AG08395 (cell line): Measurements from ENCODE around the gene INHBE.
"Not testable (repeated sequence)": the region's sequence is repeated elsewhere in the genome, so short reads cannot be mapped to it uniquely, and the experiment has no call there.

Experiments used
- DNase-seq: peaks from one replicate; pipeline ENCODE4 v3.0.0; 2012; ENCODE audit warnings: mixed read lengths, low spot score

Gene INHBE

DNA sequence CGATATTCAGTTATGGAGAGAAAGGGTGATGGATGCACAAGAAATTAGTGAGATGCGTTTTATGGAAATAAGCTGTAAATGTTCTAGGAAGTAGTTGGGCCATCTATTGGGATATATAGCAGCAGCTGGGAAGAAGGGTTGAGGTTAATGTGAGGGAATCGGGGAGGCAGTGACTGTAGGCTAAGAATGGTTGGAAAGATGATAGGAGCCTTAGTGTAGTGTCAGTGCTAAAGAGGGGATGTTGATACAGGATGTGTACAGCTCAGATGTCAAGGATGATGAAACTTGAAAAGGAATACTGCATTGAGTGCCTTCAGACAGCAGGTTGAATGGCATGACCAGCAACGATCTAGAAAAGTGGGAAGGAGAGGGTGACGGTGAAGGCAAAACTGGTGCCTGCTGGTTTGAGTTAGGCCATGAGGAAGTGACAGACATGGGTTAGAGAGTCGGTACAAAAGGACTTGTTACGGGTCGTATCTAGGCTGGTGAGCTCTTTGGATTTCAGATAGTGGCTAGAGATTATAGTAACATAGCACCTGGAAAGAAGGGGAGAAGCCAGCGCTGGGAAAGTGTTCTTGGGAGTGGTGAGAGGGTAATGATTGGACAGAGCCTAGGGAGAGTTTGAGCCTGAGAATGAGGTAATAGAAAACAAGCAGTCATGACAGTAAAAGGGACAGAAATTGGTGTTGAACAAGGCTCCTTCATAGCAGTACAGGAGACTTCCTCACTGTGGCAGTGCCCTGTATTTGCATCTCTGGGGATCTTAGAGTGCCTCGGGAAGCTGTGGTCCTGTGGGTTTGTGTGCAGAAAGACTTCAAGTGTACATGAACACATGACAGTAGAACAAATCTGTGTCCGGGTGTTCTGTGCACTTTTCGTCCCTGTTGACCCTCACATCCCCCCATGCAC, 42.4 kb downstream of the INHBE start:
- no peak for DNase-seq

DNA sequence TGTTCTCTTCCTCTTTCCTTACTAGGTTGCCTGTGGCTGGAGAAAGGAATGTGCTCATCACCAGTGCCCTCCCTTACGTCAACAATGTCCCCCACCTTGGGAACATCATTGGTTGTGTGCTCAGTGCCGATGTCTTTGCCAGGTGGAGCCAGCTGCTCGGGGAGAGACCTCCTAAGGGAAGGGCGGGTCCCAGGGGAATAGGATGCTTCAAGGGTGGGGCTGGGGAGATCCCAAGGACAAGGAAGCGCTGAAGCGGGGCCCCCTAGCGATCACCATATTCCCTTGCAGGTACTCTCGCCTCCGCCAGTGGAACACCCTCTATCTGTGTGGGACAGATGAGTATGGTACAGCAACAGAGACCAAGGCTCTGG, 43.0 kb downstream of the INHBE start:
- no peak for DNase-seq

DNA sequence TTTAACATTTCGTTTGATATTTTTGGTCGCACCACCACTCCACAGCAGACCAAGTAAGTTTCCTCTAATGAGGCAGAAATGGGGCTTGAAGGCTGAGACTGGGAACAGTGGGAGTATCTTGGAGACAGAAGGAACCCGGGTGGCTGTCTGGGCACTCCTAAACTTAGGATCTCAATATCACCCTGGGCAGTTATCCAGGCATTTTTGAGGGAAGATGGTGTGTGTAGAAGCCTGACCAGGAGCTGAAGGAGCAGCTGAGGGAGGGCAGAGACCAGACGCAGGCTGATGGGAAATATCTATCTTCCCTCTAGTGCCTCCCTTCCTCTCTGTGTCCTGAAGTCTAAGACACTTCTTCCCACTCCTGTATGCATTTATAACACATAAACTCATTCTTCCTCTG, 43.5 kb downstream of the INHBE start:
- no peak for DNase-seq

DNA sequence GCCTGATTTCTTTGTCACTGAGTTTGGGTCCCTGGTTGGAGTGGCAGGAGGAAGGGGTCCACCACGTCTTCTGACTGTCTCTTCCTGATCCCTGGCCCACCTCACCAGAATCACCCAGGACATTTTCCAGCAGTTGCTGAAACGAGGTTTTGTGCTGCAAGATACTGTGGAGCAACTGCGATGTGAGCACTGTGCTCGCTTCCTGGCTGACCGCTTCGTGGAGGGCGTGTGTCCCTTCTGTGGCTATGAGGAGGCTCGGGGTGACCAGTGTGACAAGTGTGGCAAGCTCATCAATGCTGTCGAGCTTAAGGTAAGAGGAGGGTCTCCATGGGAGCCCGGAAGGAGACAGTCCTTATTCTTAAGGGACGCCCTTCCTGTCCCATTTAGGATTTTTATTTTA, 45.1 kb downstream of the INHBE start:
- DNase-seq, result no peak

DNA sequence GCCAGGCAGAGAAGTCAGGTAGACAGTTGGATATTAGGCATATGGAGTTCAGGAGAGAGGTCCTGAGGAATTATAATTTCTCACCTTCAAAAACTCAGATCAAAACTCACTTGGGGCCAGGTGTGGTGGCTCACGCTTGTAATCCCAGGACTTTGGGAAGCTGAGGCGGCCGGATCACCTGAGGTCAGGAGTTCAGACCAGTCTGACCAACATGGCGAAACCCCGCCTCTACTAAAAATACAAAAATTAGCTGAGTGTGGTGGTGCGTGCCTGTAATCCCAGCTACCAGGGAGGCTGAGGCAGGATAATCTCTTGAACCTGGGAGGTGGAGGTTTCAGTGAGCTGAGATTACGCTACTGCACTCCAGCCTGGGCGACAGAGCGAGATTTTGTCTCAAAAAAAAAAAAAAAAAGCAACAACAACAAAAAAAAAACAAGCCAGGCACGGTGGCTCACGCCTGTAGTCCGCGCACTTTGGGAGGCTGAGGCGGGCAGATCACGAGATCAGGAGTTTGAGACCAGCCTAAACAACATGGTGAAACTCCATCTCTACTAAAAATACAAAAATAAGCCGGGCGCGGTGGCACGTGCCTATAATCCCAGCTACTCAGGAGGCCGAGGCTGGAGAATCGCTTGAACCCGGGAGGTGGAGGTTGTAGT, 47.3 kb downstream of the INHBE start:
- not testable (repeated sequence) for DNase-seq

DNA sequence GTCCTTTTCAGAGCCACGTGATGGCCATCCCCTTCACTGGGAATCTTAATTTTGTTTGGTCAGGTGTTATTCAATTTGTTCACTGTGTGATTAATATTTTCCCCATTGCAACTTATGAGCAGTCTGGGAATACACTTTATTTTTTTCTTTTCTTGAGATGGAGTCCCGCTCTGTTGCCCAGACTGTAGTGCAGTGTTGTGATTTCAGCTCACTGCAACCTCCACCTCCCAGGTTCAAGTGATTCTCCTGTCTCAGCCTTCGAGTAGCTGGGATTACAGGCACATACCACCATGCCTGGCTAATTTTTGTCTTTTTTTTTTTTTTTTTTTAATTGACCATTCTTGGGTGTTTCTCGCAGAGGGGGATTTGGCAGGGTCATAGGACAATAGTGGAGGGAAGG, 51.4 kb downstream of the INHBE start:
- not testable (repeated sequence) for DNase-seq
